Activated naive CD4-positive, alpha-beta T cell treated with anti-CD3 and anti-CD28 coated beads, Interleukin-2, amount 10 ng/mL, durations not matched to agents 7 days and 5 days (primary cell): ENCODE data around the gene ZNF641.
A peak's percentile ranks its signal among the peaks of the same experiment; 100 is the strongest.

ENCODE experiments used
- CTCF ChIA-PET: fragments of 350-600 bp; sonication (Branson Sonifier 250); formaldehyde crosslinking; loops from one replicate; lab custom pipeline; 2021; ENCODE audit warnings: antibody characterized with exemption; lab: Charles Lee
- DNase-seq: peaks from one replicate; pipeline ENCODE4 v3.0.0-alpha.2; 2020
- H3K27ac Mint-ChIP-seq: one replicate; pipeline ENCODE4 v1.8.0; 2021; ENCODE audit warnings: mild to moderate bottlenecking, moderate library complexity, mixed read lengths
- H3K27me3 Mint-ChIP-seq: one replicate; pipeline ENCODE4 v1.8.0; 2021; ENCODE audit warnings: mild to moderate bottlenecking, mixed read lengths
- H3K36me3 Mint-ChIP-seq: one replicate; pipeline ENCODE4 v1.8.0; 2021; ENCODE audit warnings: mixed read lengths
- H3K4me1 Mint-ChIP-seq: one replicate; pipeline ENCODE4 v1.8.0; 2021; ENCODE audit warnings: mixed read lengths
- H3K4me3 Mint-ChIP-seq: one replicate; pipeline ENCODE4 v1.8.0; 2021; ENCODE audit warnings: mild to moderate bottlenecking, moderate library complexity, mixed read lengths
- H3K9me3 Mint-ChIP-seq: one replicate; pipeline ENCODE4 v1.8.0; 2021; ENCODE audit warnings: mixed read lengths

The ZNF641 gene

DNA sequence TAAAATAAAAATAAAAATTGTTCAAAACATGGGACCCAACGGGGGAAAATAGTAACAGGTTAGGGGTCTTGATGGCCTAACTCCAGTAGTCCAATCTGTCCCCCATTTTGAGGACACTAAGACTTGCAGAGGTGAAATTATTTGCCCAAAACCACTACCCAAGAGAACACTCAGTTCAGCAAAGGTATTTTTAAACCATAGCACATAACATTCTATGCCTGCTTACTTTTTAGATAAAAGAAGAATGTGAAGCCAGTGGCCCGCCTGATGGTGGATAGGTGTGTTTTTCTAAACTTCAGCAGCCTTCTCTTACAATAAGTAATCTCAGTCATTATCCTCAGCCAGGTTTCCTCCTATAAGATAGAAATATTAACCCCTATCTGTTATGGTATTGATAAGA is 45.5 kb downstream of the ZNF641 start:
- CTCF ChIA-PET = no interaction called here
- no peak for DNase-seq
- no peak overlapping the region for H3K27ac Mint-ChIP-seq
- H3K9me3 Mint-ChIP-seq = no peaks in the 10 kb centered on the region
- no peak overlapping the region for H3K4me3 Mint-ChIP-seq
- H3K36me3 Mint-ChIP-seq = no peaks in the 10 kb centered on the region
- H3K4me1 Mint-ChIP-seq = no peaks in the 10 kb centered on the region
- no peaks in the 10 kb centered on the region for H3K27me3 Mint-ChIP-seq

GRCh38 chr12:48302161-48302911 is 48.4 kb downstream of the ZNF641 start:
- Mint-ChIP-seq H3K27me3 (no peaks in the 10 kb centered on the region), H3K4me3 (no peak overlapping the region), H3K4me1 (no peaks in the 10 kb centered on the region), H3K9me3 (no peaks in the 10 kb centered on the region), H3K36me3 (no peaks in the 10 kb centered on the region), H3K27ac (no peak overlapping the region)
- DNase-seq = no peak
- CTCF ChIA-PET = no interaction called here

DNA sequence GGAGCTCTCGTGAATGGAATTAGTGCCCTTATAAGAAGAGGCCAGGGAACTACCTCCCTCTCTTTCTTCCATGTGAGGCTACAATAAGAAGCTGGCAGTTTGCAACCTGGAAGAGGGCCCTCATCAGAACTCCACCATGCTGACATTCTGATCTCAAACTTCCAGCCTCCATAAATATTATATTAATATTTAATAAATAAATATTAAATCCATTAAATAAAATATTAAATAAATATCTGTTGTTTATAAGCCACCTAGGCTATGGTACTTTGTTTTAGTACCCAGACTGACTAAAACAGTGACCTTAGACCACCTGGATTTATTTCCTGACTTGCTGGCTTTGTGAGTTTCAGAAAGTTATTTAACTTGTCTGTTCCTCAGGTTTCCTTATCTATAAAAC is 49.9 kb downstream of the ZNF641 start:
- Mint-ChIP-seq H3K27ac (no peak overlapping the region), H3K9me3 (no peaks in the 10 kb centered on the region), H3K4me1 (peaks cover 14% of the 10 kb centered on the region), H3K27me3 (peaks cover 9% of the 10 kb centered on the region), H3K36me3 (no peaks in the 10 kb centered on the region), H3K4me3 (no peak overlapping the region)
- DNase-seq = no peak
- CTCF ChIA-PET = no interaction called here

DNA sequence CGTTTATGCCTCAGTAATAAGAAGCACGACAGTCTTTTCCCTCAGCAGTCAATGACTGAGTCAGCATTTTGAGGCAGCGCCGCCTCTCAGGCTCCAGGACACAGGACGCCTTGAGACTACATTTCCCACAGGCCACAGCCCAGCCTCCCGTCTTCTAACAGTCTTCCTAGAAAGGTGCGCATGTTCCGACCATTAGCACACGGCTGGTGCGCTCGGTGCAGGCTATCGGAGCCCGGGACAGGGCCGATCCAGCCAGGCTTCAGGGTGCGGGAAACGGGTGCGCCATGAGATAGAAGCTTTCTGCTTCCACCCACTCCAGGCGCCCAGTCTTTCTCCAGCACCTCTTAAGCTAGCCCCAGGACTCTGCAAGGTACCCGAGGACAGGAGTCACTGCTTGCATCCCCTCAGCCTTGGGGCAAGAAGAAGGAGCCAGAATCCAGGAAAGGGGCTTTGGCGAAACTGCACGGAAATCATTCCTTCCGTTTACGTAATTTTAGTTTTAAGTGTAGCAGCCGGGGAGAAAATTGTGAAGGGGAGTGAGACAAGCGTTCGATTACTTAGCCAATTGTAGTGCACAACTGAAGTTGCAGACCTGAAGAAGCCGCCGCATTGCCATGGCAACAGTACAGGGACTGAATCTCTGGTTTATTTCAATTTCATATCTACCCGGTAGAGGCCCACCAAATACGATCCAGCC is 54.0 kb downstream of the ZNF641 start:
- H3K27ac Mint-ChIP-seq = no peak overlapping the region
- H3K27me3 Mint-ChIP-seq = peaks cover 9% of the 10 kb centered on the region
- H3K4me1 Mint-ChIP-seq = peaks cover 14% of the 10 kb centered on the region
- DNase-seq = peak; percentile 60
- no peaks in the 10 kb centered on the region for H3K9me3 Mint-ChIP-seq
- peak overlapping the region; percentile 65 for H3K4me3 Mint-ChIP-seq
- H3K36me3 Mint-ChIP-seq = no peaks in the 10 kb centered on the region
- CTCF ChIA-PET = no interaction called here

DNA sequence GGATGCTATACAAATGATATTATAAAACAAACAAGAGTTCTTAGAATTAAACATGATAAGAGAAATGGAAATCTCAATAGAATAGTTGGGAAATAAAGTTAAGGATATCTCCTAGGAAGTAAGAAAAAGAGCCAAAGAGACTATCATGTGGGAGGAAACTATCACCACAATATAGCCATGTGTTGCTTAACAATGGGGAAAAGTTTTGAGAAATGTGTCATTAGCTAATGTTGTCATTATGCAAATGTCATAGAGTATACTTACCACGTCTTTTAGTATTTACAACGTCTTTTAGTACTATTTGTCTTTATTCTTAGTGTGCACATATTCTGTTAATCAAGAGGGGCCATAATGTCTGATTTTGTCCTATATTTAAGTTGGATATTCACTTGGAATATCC is 58.7 kb downstream of the ZNF641 start:
- Mint-ChIP-seq H3K27ac (no peak overlapping the region), H3K9me3 (no peaks in the 10 kb centered on the region), H3K4me1 (peaks cover 14% of the 10 kb centered on the region), H3K36me3 (no peaks in the 10 kb centered on the region), H3K27me3 (peaks cover 8% of the 10 kb centered on the region), H3K4me3 (no peak overlapping the region)
- CTCF ChIA-PET = no interaction called here
- no peak for DNase-seq

DNA sequence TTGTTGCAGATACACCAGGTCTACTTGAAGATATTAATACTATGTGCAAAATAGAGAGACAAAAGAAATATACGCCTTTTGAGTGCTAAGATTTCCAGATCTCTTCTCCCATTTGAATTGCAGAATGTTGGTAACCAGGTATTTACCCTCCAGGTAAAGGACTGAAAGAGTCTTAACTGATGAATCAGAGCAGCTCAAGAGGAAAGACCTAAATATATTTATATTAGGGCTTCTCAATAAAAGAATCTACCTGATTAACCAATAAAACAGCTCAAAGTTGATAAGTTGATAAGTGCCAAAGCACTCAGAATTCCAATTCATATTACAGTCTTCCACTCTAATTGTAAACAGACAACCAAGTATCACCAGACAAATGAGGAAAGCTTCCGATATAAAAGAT is 59.2 kb downstream of the ZNF641 start:
- no peak overlapping the region for H3K4me3 Mint-ChIP-seq
- CTCF ChIA-PET = no interaction called here
- H3K4me1 Mint-ChIP-seq = peaks cover 13% of the 10 kb centered on the region
- H3K27me3 Mint-ChIP-seq = peaks cover 3% of the 10 kb centered on the region
- DNase-seq = no peak
- H3K36me3 Mint-ChIP-seq = no peaks in the 10 kb centered on the region
- H3K9me3 Mint-ChIP-seq = no peaks in the 10 kb centered on the region
- no peak overlapping the region for H3K27ac Mint-ChIP-seq

GRCh38 chr12:48288387-48289268 is 62.1 kb downstream of the ZNF641 start:
- Mint-ChIP-seq H3K4me1 (peaks cover 16% of the 10 kb centered on the region), H3K9me3 (peaks cover 9% of the 10 kb centered on the region), H3K27me3 (no peaks in the 10 kb centered on the region), H3K36me3 (peaks cover 4% of the 10 kb centered on the region), H3K27ac (no peak overlapping the region), H3K4me3 (no peak overlapping the region)
- CTCF ChIA-PET = no interaction called here
- DNase-seq = no peak
